ENCODE measurements around the gene SKA2. TPM values are rescaled to one million over a fixed set of nuclear protein-coding genes. Genes with fewer than 3 reads are reported as not detected.

The SKA2 gene
- total RNA-seq, 1 experiment from 2014 or later, result 44.1 TPM

- Mint-ChIP-seq H3K27me3 (ENCODE audit: unreplicated experiment) (no peaks in the 10 kb centered on the region), H3K4me1 (ENCODE audit: low read depth, unreplicated experiment) (no peaks in the 10 kb centered on the region), H3K27ac (ENCODE audit: unreplicated experiment) (no peak overlapping the region), H3K36me3 (ENCODE audit: insufficient read depth, unreplicated experiment) (peaks cover 10% of the 10 kb centered on the region), H3K9me3 (ENCODE audit: low read depth, unreplicated experiment) (no peaks in the 10 kb centered on the region), H3K4me3 (ENCODE audit: low read depth, unreplicated experiment) (no peak overlapping the region)
- BruUV-seq (replicated peaks), result no TSS peak
- TF ChIP-seq, protein P1, sequence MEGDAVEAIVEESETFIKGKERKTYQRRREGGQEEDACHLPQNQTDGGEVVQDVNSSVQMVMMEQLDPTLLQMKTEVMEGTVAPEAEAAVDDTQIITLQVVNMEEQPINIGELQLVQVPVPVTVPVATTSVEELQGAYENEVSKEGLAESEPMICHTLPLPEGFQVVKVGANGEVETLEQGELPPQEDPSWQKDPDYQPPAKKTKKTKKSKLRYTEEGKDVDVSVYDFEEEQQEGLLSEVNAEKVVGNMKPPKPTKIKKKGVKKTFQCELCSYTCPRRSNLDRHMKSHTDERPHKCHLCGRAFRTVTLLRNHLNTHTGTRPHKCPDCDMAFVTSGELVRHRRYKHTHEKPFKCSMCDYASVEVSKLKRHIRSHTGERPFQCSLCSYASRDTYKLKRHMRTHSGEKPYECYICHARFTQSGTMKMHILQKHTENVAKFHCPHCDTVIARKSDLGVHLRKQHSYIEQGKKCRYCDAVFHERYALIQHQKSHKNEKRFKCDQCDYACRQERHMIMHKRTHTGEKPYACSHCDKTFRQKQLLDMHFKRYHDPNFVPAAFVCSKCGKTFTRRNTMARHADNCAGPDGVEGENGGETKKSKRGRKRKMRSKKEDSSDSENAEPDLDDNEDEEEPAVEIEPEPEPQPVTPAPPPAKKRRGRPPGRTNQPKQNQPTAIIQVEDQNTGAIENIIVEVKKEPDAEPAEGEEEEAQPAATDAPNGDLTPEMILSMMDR (IDR thresholded peaks at IDR 0.05; ENCODE audit: unreplicated experiment), result no peak
- intact Hi-C loops (cut with micrococcal nuclease; ENCODE audit: unreplicated experiment), result no loop called here
- CTCF ChIA-PET, result no interaction called here
- DNase-seq, result no peak
These were observed 35.8 kb upstream of the SKA2 start for GRCh38 chr17:59190806-59191205.

DNA sequence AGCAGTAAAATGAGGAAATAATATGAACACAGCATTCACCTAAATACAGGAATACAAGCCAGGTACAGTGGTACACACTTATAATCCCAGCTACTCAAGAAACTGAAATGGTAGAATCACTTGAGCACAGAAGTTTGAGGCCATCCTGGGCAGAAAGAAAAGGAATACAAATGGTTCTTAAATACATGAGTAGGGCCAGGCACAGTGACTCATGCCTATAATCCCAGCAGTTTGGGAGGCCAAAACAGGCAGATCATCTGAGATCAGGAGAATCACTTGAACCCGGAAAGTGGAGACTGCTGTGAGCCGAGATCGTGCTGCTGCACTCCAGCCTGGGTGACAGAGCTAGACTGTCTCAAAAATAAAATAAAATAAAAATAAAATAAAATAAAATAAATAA is 31.9 kb upstream of the SKA2 start:
- Mint-ChIP-seq H3K4me1 (ENCODE audit: low read depth, unreplicated experiment) (no peaks in the 10 kb centered on the region), H3K27me3 (ENCODE audit: unreplicated experiment) (no peaks in the 10 kb centered on the region), H3K4me3 (ENCODE audit: low read depth, unreplicated experiment) (no peak overlapping the region), H3K36me3 (ENCODE audit: insufficient read depth, unreplicated experiment) (peaks cover 16% of the 10 kb centered on the region), H3K9me3 (ENCODE audit: low read depth, unreplicated experiment) (no peaks in the 10 kb centered on the region), H3K27ac (ENCODE audit: unreplicated experiment) (no peak overlapping the region)
- no TSS peak for BruUV-seq (replicated peaks)
- CTCF ChIA-PET, result no interaction called here
- no peak for DNase-seq
- TF ChIP-seq, protein P1 (IDR thresholded peaks at IDR 0.05; ENCODE audit: unreplicated experiment), result no peak
- intact Hi-C loops (cut with micrococcal nuclease; ENCODE audit: unreplicated experiment), result no loop called here

DNA sequence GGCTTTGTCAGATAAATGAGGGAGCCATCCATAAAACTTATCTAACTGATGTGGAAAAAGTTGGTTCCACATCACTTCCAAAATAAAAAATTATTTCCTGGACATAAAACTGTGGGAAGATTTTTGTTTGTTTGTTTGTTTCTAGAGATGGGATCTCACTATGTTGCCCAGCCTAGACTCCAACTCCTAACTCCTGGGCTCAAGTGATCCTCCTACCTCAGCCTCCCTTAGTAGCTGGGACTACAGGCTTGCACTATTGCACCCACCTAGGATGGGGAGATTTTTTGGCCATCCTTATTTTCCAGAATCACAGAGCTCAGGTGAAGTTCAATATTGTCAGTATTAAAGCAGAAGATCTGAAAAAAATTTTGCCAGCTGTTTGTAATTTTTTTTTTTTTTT is 31.0 kb upstream of the SKA2 start:
- Mint-ChIP-seq H3K36me3 (ENCODE audit: insufficient read depth, unreplicated experiment) (peaks cover 21% of the 10 kb centered on the region), H3K9me3 (ENCODE audit: low read depth, unreplicated experiment) (no peaks in the 10 kb centered on the region), H3K27ac (ENCODE audit: unreplicated experiment) (no peak overlapping the region), H3K4me3 (ENCODE audit: low read depth, unreplicated experiment) (no peak overlapping the region), H3K27me3 (ENCODE audit: unreplicated experiment) (no peaks in the 10 kb centered on the region), H3K4me1 (ENCODE audit: low read depth, unreplicated experiment) (no peaks in the 10 kb centered on the region)
- TF ChIP-seq, protein P1 (IDR thresholded peaks at IDR 0.05; ENCODE audit: unreplicated experiment), result no peak
- no peak for DNase-seq
- BruUV-seq (replicated peaks), result no TSS peak
- CTCF ChIA-PET, result interaction anchor here (0.7 kb wide), 1 partner anchor 200 kb away, joined by 3 read pairs; no protein-coding TSS in a partner anchor
- intact Hi-C loops (cut with micrococcal nuclease; ENCODE audit: unreplicated experiment), result no loop called here

DNA sequence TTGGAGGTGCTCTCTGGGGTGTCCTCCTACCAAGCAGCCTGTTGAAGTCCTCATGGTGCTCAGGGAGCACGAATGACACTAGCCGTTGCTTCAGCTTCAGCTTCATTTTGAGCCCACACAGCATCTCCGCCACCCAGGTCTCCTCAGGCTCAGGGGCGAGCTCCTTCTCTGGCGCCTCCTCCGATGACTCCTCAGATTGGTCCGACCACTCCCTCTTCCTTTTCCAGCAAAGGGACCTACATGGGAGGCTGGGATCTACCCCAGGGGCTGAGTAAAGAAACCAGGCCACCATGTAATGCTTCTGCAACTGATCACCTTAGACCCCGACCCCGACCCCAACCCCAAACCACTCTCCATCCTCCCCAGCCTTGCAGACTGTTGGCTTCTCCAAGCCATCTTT is 26.5 kb upstream of the SKA2 start:
- TF ChIP-seq, protein P1 (IDR thresholded peaks at IDR 0.05; ENCODE audit: unreplicated experiment), result no peak
- Mint-ChIP-seq H3K9me3 (ENCODE audit: low read depth, unreplicated experiment) (no peaks in the 10 kb centered on the region), H3K4me3 (ENCODE audit: low read depth, unreplicated experiment) (no peak overlapping the region), H3K4me1 (ENCODE audit: low read depth, unreplicated experiment) (peaks cover 8% of the 10 kb centered on the region), H3K27me3 (ENCODE audit: unreplicated experiment) (no peaks in the 10 kb centered on the region), H3K36me3 (ENCODE audit: insufficient read depth, unreplicated experiment) (peaks cover 28% of the 10 kb centered on the region), H3K27ac (ENCODE audit: unreplicated experiment) (no peak overlapping the region)
- CTCF ChIA-PET, result no interaction called here
- DNase-seq, result no peak
- BruUV-seq (replicated peaks), result no TSS peak
- intact Hi-C loops (cut with micrococcal nuclease; ENCODE audit: unreplicated experiment), result no loop called here

Data from Calu3 (cell line).